SK-MEL-5 (cell line): ENCODE results near the gene ZNF865. TPM values are rescaled to one million over a fixed set of nuclear protein-coding genes. Genes with fewer than 3 reads are reported as not detected.
"Not testable (repeated sequence)": the region's sequence is repeated elsewhere in the genome, so short reads cannot be mapped to it uniquely, and the experiment has no call there.

Experiments
- DNase-seq: peaks from one replicate; pipeline ENCODE4 v3.0.0-alpha.2; 2016; ENCODE audit warnings: low read depth, low spot score
- in situ Hi-C: cut with HindIII; loops from 2 replicates; pipeline ENCODE4 v1.10.0; 2016; ENCODE audit warnings: low sequenced_read_pairs, high pct_unique_total_duplicates, low pct_unique_long_range_greater_than_20kb
- total RNA-seq: library from RNA; depleted of rRNA; stranded (reverse); fragments of >200 nt; shearing (Covaris generic); gene quantifications from 2 replicates; pipeline ENCODE4 v1.2.3, GENCODE V29; 2014

Gene ZNF865
- total RNA-seq, 1 experiment from 2014 or later = 0.69 TPM

- DNase-seq, in situ Hi-C loops: not testable (repeated sequence)
Observed at GRCh38 chr19:55583897-55584296, 21.6 kb upstream of the ZNF865 start.

- no peak for DNase-seq
- in situ Hi-C loops = no loop called here
Observed at GRCh38 chr19:55584871-55585270, 20.6 kb upstream of the ZNF865 start.

- in situ Hi-C loops = no loop called here
- DNase-seq = peak; percentile 66
Observed at GRCh38 chr19:55585658-55586339, 19.6 kb upstream of the ZNF865 start.

GRCh38 chr19:55586976-55587668 lies 18.3 kb upstream of the ZNF865 start:
- DNase-seq = peak; percentile 80
- in situ Hi-C loops = no loop called here

GRCh38 chr19:55588738-55589137 lies 16.7 kb upstream of the ZNF865 start:
- in situ Hi-C loops = no loop called here
- no peak for DNase-seq

DNA sequence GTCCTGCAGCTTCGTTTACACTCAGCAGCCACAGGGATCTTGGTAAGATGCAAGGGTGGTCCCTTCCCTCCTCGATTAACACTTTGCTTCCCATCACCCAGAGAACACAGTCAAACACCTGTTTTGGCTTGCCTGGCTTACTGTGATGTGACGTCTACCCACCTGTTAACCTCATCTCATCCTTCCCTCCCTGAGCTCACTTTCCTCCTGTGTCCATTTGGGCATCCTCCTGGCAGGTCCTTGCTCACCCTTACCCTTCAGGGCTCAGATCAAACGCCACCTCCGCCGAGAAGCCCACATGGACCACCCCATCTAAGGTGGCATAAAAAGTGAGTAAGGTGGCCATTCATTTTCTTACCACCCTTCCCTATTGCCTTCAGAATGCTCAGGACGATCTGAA lies 15.3 kb upstream of the ZNF865 start:
- DNase-seq = no peak
- in situ Hi-C loops = no loop called here

GRCh38 chr19:55590617-55591016 lies 14.8 kb upstream of the ZNF865 start:
- peak; percentile 49 for DNase-seq
- in situ Hi-C loops = no loop called here

GRCh38 chr19:55591555-55591954 lies 13.9 kb upstream of the ZNF865 start:
- no peak for DNase-seq
- in situ Hi-C loops = no loop called here

GRCh38 chr19:55592391-55593090 lies 12.9 kb upstream of the ZNF865 start:
- in situ Hi-C loops = no loop called here
- no peak for DNase-seq

DNA sequence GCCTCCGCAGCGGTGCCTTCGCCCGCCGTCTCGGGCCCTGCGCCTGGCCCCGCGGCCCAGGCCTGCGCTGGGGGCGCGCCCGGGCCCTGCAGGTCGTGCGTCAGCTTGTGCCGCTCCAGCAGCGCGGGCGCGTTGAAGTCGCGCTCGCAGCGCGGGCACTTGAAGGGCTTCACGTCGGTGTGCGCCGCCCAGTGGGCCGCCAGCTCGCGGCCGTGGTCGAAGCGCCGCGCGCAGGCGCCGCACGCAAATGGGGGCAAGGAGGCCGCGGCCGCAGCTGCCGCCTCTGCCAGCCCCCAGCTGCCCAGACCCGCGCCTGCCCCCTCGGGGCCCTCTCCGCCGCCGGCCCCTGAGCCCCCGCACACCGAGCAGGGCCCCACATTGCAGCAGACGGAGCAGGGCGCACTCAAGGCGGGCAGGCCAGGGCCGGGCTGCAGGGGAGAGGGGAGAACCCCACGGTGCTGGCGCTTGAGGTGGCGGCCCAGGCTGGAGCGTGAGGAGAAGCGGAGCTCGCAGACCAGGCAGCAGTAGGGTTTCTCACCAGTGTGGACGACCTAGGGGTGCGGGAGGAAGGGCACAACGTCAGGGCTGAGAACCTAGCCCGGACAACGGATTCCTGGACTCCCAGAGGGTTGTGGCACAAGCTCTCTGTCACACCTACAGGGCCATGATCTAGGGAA lies 12.2 kb upstream of the ZNF865 start:
- no peak for DNase-seq
- in situ Hi-C loops = no loop called here

DNA sequence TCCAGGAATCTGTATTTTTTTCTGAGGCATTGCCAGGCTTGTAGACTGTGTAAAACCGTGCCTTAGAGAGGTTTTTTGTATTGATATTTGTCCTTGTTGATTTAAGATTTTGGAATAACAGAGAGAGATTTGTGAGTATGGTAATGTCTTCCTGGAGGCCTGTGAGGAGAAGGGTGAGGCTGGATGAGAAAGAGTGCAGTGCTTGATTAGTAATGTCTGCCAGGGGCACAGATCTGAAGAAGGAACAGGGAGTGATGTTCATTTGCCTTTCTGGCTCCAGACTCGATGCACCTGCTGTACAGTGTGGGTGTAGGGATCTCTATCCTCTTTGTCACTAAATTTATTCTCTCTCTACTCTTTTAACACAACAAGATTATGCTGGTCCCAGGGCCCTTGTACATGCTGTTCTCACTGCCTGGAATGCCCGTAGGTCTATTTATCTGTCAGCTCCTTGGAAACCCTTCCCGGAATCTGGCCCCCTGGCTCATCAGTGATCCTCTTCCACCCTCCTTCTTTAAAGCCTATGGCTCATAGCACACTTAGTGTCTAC lies 10.4 kb upstream of the ZNF865 start:
- in situ Hi-C loops = no loop called here
- DNase-seq = no peak

DNA sequence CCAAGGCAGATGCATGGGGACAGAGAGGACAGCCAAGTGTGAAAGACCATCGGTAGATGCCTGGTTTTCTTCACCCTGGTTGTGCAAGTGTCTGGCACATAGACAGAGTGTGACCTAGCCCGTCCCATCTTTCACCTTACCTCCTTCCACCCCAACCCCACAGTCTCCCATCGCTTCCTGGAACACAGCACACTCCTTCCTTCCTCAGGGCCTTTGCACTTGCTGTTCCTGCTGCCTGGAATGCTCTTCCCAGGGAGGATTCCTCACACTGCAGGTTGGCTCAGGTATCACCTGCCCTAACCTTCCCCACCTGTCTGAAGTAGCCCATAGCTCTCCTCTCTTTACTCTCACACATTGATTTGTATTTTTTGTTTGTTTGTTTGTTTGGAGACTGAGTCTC lies 9.1 kb upstream of the ZNF865 start:
- in situ Hi-C loops = no loop called here
- no peak for DNase-seq

GRCh38 chr19:55597501-55597921 lies 7.9 kb upstream of the ZNF865 start:
- DNase-seq = no peak
- in situ Hi-C loops = no loop called here

- in situ Hi-C loops = no loop called here
- DNase-seq = no peak
Observed at GRCh38 chr19:55598034-55598433, 7.4 kb upstream of the ZNF865 start.

DNA sequence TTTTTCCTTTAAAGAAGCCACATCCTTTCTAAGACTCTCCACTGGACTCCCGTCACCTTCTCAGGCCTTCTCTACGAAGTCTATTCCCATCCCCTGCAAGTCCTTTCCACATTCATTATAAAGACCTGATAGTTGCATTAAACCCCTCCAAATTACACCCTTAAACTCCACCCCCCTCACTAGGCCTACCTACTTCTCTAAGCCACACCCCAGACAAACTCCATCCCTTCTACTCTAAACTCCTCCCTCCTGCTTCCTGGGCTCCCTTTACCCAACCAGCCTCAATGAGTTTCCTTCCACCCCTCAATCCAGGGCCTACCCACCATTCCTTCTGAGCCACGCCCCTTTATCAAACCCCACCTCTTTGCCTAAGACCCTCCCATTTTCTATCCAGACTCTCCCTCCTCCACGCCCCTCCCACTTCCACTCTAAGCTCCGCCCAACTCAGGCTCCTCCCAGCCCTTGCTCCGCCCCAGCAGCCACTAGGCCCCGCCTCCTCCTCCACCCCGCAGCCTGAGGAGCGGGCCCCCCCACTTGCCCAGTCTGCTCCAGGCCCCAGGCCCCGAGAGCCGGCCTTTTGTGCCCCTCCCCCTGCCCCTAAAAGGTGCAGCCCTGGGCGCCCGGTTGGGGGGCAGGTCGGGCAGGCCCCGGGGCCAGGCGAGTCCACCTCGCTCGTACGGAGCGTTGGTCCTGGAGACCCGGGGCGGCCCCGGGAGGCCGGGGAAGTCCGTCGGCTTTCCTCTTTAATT lies 6.6 kb upstream of the ZNF865 start:
- in situ Hi-C loops = no loop called here
- DNase-seq = peak; percentile 95

- in situ Hi-C loops = no loop called here
Observed at GRCh38 chr19:55599468-55599841, 6.0 kb upstream of the ZNF865 start, which contains the start of gene FIZ1. Gene FIZ1, minus strand, starts transcription at chr19:55599517. Its CDS starts 1,652 bp downstream, at chr19:55597865.

More at GRCh38 chr19:55599468-55599841, 6.0 kb upstream of the ZNF865 start, which contains the start of gene FIZ1:
- DNase-seq = peak; percentile 98
